H1 (cell line): Measurements from ENCODE around the gene MTF1. TPM values are rescaled to one million over a fixed set of nuclear protein-coding genes. Genes with fewer than 3 reads are reported as not detected.

Source experiments
- CTCF ChIA-PET: fragments of 300-600 bp; sonication (Branson Sonifier 250); formaldehyde crosslinking; loops from one replicate; lab custom pipeline; 2021; ENCODE audit not compliant: partially characterized antibody; lab: Charles Lee
- POLR2A ChIA-PET: fragments of 300-600 bp; sonication (Branson Sonifier 250); formaldehyde crosslinking; loops from one replicate; lab custom pipeline; 2021; ENCODE audit warnings: inconsistent platforms; ENCODE audit not compliant: partially characterized antibody; lab: Charles Lee
- DNase-seq, 2 experiments: peaks; one replicate each; pipeline versions ENCODE4 v3.0.0 to v3.0.0-alpha.2; 2010 to 2022; ENCODE audit warnings: low spot score in 2 of 2, low read depth in 1 of 2, mixed read lengths in 1 of 2
- FAIRE-seq: peaks from 2 replicates; lab custom pipeline; 2011; peaks lifted over from hg19 to GRCh38; lab: Jason Lieb, UNC
- H2AFZ ChIP-seq: 2 replicates; pipeline ENCODE4 v1.8.1; 2012; ENCODE audit warnings: low read length, inconsistent platforms
- H2AK5ac ChIP-seq: 2 replicates; pipeline ENCODE4 v1.6.1; 2013; ENCODE audit warnings: low read depth, low read length
- H2BK120ac ChIP-seq: replicated peaks from 2 replicates; pipeline ENCODE3; 2013; ENCODE audit warnings: low read depth, low read length, inconsistent platforms
- H2BK12ac ChIP-seq: 2 replicates; pipeline ENCODE4 v1.6.1; 2013; ENCODE audit warnings: low read depth, low read length
- H2BK15ac ChIP-seq: 2 replicates; pipeline ENCODE4 v1.6.1; 2013; ENCODE audit warnings: low read length
- H2BK20ac ChIP-seq: 2 replicates; pipeline ENCODE4 v1.6.1; 2013; ENCODE audit warnings: low read length
- H2BK5ac ChIP-seq: 2 replicates; pipeline ENCODE4 v1.6.1; 2013; ENCODE audit warnings: low read depth, low read length
- H3K14ac ChIP-seq: 2 replicates; pipeline ENCODE4 v1.6.1; 2013; ENCODE audit warnings: inconsistent platforms; ENCODE audit not compliant: insufficient read length
- H3K18ac ChIP-seq: 2 replicates; pipeline ENCODE4 v1.6.1; 2013; ENCODE audit warnings: low read length; ENCODE audit errors: extremely low read depth
- H3K23ac ChIP-seq: 2 replicates; pipeline ENCODE4 v1.6.1; 2013; ENCODE audit warnings: inconsistent platforms; ENCODE audit not compliant: insufficient read length
- H3K23me2 ChIP-seq: 2 replicates; pipeline ENCODE4 v1.6.1; 2013; ENCODE audit warnings: low read depth, low read length
- H3K27ac ChIP-seq: 2 replicates; pipeline ENCODE4 v1.6.1; 2011; ENCODE audit warnings: low read depth, low read length, inconsistent platforms
- H3K27me3 ChIP-seq, 4 experiments: replicated peaks in 1 of 4; 1 replicate in 1 of 4; 2 replicates in 3 of 4; pipeline versions ENCODE4 v1.6.1 to v1.8.1; 2011 to 2013; ENCODE audit warnings: low read length in 3 of 4, mild to moderate bottlenecking in 3 of 4, inconsistent platforms in 2 of 4, mixed read lengths in 2 of 4, moderate library complexity in 1 of 4; ENCODE audit not compliant: control insufficient read depth in 3 of 4, insufficient read depth in 3 of 4; ENCODE audit errors: extremely low read depth in 1 of 4
- H3K36me3 ChIP-seq, 4 experiments: 2 replicates each; pipeline versions ENCODE4 v1.6.1 to v1.8.1; 2011 to 2013; ENCODE audit warnings: mild to moderate bottlenecking in 4 of 4, low read length in 3 of 4, moderate library complexity in 2 of 4, control low read depth in 1 of 4, inconsistent platforms in 1 of 4; ENCODE audit not compliant: insufficient read depth in 4 of 4, control insufficient read depth in 2 of 4
- H3K4ac ChIP-seq: replicated peaks from 2 replicates; pipeline ENCODE3; 2013; ENCODE audit warnings: low read length, low read depth, mixed read lengths, inconsistent platforms; ENCODE audit not compliant: insufficient read length
- H3K4me1 ChIP-seq, 4 experiments: replicated peaks in 1 of 4; 1 replicate in 1 of 4; 2 replicates in 3 of 4; pipeline versions ENCODE4 v1.6.1 to v1.8.1; 2011 to 2013; ENCODE audit warnings: low read length in 3 of 4, inconsistent platforms in 2 of 4, mixed read lengths in 1 of 4; ENCODE audit not compliant: insufficient read depth in 4 of 4, control insufficient read depth in 3 of 4
- H3K4me2 ChIP-seq, 2 experiments: 2 replicates each; pipeline versions ENCODE4 v1.6.1 to v1.8.1; 2011 to 2013; ENCODE audit warnings: low read depth in 2 of 2, low read length in 2 of 2, control low read depth in 1 of 2, inconsistent platforms in 1 of 2, mild to moderate bottlenecking in 1 of 2; ENCODE audit not compliant: insufficient read depth in 1 of 2
- H3K4me3 ChIP-seq, 4 experiments: fragments of 200-600, 300-600 bp in 1 of 4; sonication (generic), shearing (Covaris generic), sonication (Bioruptor Twin) in 1 of 4; 2 replicates each; pipeline versions ENCODE4 v1.5.1 to v1.8.1; 2011 to 2016; ENCODE audit warnings: low read length in 4 of 4, low read depth in 3 of 4, control low read depth in 2 of 4, inconsistent platforms in 2 of 4, mild to moderate bottlenecking in 2 of 4, mixed read lengths in 1 of 4, moderate library complexity in 1 of 4; ENCODE audit not compliant: insufficient read depth in 2 of 4; ENCODE audit errors: extremely low read depth in 1 of 4
- H3K56ac ChIP-seq: replicated peaks from 2 replicates; pipeline ENCODE3; 2013; ENCODE audit warnings: low read depth, mild to moderate bottlenecking, mixed read lengths, low read length, inconsistent platforms; ENCODE audit not compliant: insufficient read length
- H3K79me1 ChIP-seq: 2 replicates; pipeline ENCODE4 v1.6.1; 2013; ENCODE audit warnings: low read depth, low read length, control low read depth
- H3K79me2 ChIP-seq, 2 experiments: 2 replicates each; pipeline versions ENCODE4 v1.6.1 to v1.8.1; 2012 to 2013; ENCODE audit warnings: low read length in 2 of 2, mild to moderate bottlenecking in 2 of 2, inconsistent platforms in 1 of 2; ENCODE audit not compliant: insufficient read depth in 2 of 2, control insufficient read depth in 1 of 2
- H3K9ac ChIP-seq, 4 experiments: replicated peaks in 1 of 4; 1 replicate in 1 of 4; 2 replicates in 3 of 4; pipeline versions ENCODE4 v1.6.1 to v1.8.1; 2011 to 2013; ENCODE audit warnings: low read depth in 3 of 4, low read length in 3 of 4, control low read depth in 2 of 4, mild to moderate bottlenecking in 2 of 4, moderate library complexity in 2 of 4, inconsistent platforms in 1 of 4; ENCODE audit errors: extremely low read depth in 1 of 4
- H3K9me3 ChIP-seq, 2 experiments: 2 replicates each; pipeline versions ENCODE4 v1.6.1 to v1.8.1; 2012 to 2013; ENCODE audit warnings: mild to moderate bottlenecking in 2 of 2, moderate library complexity in 2 of 2, control low read depth in 1 of 2, inconsistent platforms in 1 of 2, low read depth in 1 of 2, low read length in 1 of 2, mixed read lengths in 1 of 2; ENCODE audit not compliant: insufficient read depth in 2 of 2
- H4K20me1 ChIP-seq, 2 experiments: replicated peaks in 1 of 2; 2 replicates each; pipeline versions ENCODE3 to v1.8.1; 2011 to 2013; ENCODE audit warnings: inconsistent platforms in 2 of 2, low read length in 2 of 2, mild to moderate bottlenecking in 1 of 2; ENCODE audit not compliant: insufficient read depth in 2 of 2, control insufficient read depth in 1 of 2
- H4K5ac ChIP-seq: 2 replicates; pipeline ENCODE4 v1.6.1; 2013; ENCODE audit warnings: low read length, low read depth, mixed read lengths, inconsistent platforms; ENCODE audit not compliant: insufficient read length
- H4K8ac ChIP-seq: 2 replicates; pipeline ENCODE4 v1.8.0; 2013; ENCODE audit warnings: mild to moderate bottlenecking, moderate library complexity, low read length, inconsistent platforms; ENCODE audit not compliant: insufficient read depth; ENCODE audit errors: extremely low read depth
- H4K91ac ChIP-seq: replicated peaks from 2 replicates; pipeline ENCODE3; 2013; ENCODE audit warnings: low read length, mixed read lengths, inconsistent platforms; ENCODE audit not compliant: insufficient read length
- CHD2 ChIP-seq: IDR thresholded peaks from 2 replicates; pipeline ENCODE4 v1.6.1; 2012; ENCODE audit warnings: low read length, improper control_type of control experiment
- NANOG ChIP-seq: IDR thresholded peaks from 2 replicates; pipeline ENCODE4 v1.6.1; 2011; ENCODE audit warnings: low read length, low read depth, mild to moderate bottlenecking, inconsistent platforms; ENCODE audit not compliant: insufficient read depth, poor library complexity, severe bottlenecking
- RAD21 ChIP-seq, 2 experiments: IDR thresholded peaks in 1 of 2; conservative IDR thresholded peaks in 1 of 2; 2 replicates each; pipeline ENCODE4 v1.6.1; 2011; ENCODE audit warnings: low read depth in 2 of 2, low read length in 2 of 2, improper control_type of control experiment in 1 of 2, inconsistent platforms in 1 of 2, mild to moderate bottlenecking in 1 of 2, moderate library complexity in 1 of 2
- WGBS, 2 experiments: shearing (Covaris generic) in 1 of 2; methylation state at CpG; one replicate each; pipeline versions ENCODE4 v1.1.6 to v1.1.7; 2013 to 2015; ENCODE audit warnings: low lambda C conversion rate in 2 of 2, mixed read lengths in 2 of 2, inconsistent platforms in 1 of 2, low coverage in 1 of 2, missing lambda C conversion rate in 1 of 2; ENCODE audit not compliant: insufficient replicate concordance in 2 of 2, insufficient coverage in 1 of 2, insufficient read length in 1 of 2; ENCODE audit errors: extremely low coverage in 1 of 2, missing lambda C conversion rate in 1 of 2; 5-methylcytosine and 5-hydroxymethylcytosine counted together
- polyA plus RNA-seq, 7 experiments: library from polyadenylated mRNA; depleted of rRNA in 3 of 7; stranded (reverse) in 5 of 7; unstranded in 2 of 7; fragments of >200 nt in 5 of 7; fragments of 200-250 nt in 2 of 7; gene quantifications; 1 replicate in 5 of 7; 2 replicates in 1 of 7; 4 replicates in 1 of 7; pipeline versions ENCODE4 v1.2.1 to v1.2.3, GENCODE V29; 2011 to 2013; ENCODE audit warnings: missing spikeins in 2 of 7, mixed read lengths in 2 of 7
- total RNA-seq: library from RNA; stranded (reverse); fragmentation: NEBNext Ultra II Directional; extraction: Animal tissue kit (Norgen Biotek cat#: 25700); gene quantifications from 2 replicates; pipeline ENCODE4 v1.2.1, GENCODE V29; 2021
- TF ChIP-seq, protein P1 (sequence below), 3 experiments: IDR thresholded peaks; 1 replicate in 2 of 3; 2 replicates in 1 of 3; pipeline versions ENCODE4 v1.5.1 to v1.6.1; 2011; ENCODE audit warnings: low read length in 3 of 3, mild to moderate bottlenecking in 3 of 3, inconsistent platforms in 2 of 3, low read depth in 1 of 3, moderate library complexity in 1 of 3; ENCODE audit not compliant: insufficient read depth in 1 of 3; ENCODE audit errors: control extremely low read depth in 1 of 3

The MTF1 gene
- total and polyA plus RNA-seq, 2 of the 8 experiments (the other 6 are each of a cell fraction or from before 2014, with no cell fraction given), result 4.0 to 15.5 TPM

DNA sequence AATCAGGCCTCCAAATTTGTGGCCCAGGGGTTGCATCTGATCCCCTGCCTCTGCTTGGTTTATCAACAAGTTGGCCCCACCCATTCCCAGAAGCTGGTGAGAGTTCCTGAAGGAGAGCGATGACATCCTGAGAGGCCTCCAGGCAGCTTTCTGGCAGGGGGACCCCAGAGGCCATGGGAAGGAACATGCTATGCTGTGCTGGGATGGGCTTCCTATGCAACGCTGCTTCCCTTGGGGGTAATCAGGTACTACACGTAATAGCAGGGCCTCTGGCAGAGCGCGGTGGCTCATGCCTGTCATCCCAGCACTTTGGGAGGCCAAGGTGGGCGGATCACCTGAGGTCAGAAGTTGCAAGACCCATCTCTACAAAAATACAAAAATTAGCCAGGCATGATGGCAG is 8.4 kb upstream of the MTF1 start:
- Histone ChIP-seq H2BK120ac (no peak overlapping the region), H3K14ac (no peak overlapping the region), H3K36me3 (peaks cover 7 to 23% (median 17%) of the 10 kb centered on the region in 4 experiments; a peak in 6 of 8 replicates), H3K27me3 (no peaks in the 10 kb centered on the region), H2BK15ac (no peak overlapping the region), H3K4me2 (no peak overlapping the region), H2AK5ac (no peak overlapping the region), H3K23ac (no peak overlapping the region), H4K8ac (no peak overlapping the region), H3K79me1 (no peaks in the 10 kb centered on the region), H4K20me1 (peaks cover 0 to 3% of the 10 kb centered on the region in 2 experiments), H3K23me2 (no peaks in the 10 kb centered on the region; the same call in 1 of the 2 replicates), H2BK12ac (no peak overlapping the region), H3K4me3 (no peak overlapping the region), H3K18ac (no peak overlapping the region), H3K9ac (no peak overlapping the region), H2AFZ (no peak overlapping the region), H3K56ac (no peak overlapping the region), H4K91ac (no peak overlapping the region), H3K9me3 (no peaks in the 10 kb centered on the region), H3K79me2 (no peaks in the 10 kb centered on the region), H3K4me1 (no peaks in the 10 kb centered on the region), H2BK5ac (no peak overlapping the region), H3K27ac (no peak overlapping the region), H3K4ac (no peak overlapping the region), H2BK20ac (no peak overlapping the region), H4K5ac (no peak overlapping the region)
- ChIA-PET POLR2A (interaction anchor here (1.6 kb wide), 1 partner anchor 63 kb away, joined by 3 read pairs; no protein-coding TSS in a partner anchor), CTCF (interaction anchor here (0.7 to 1.5 kb wide), 4 partner anchors 10 to 83 kb away, joined by 3 to 6 read pairs (median 4); no protein-coding TSS in a partner anchor)
- 92% methylated on average over 6 of the region's 6 CpGs; no CpG with 5 or more reads in 1 of the 2 experiments for WGBS, 2 experiments
- FAIRE-seq (no peak), DNase-seq (no peak)
- peak in 1 of 2 experiments; percentile 4; a peak in 2 of 4 replicates for TF ChIP-seq RAD21 (IDR thresholded peaks at IDR 0.05 in 1 of 2, conservative IDR thresholded peaks at IDR 0.05 in 1 of 2; ENCODE audit: low read depth in 2 of 2, low read length in 2 of 2)
- TF ChIP-seq NANOG, result no peak
- TF ChIP-seq, protein P1, sequence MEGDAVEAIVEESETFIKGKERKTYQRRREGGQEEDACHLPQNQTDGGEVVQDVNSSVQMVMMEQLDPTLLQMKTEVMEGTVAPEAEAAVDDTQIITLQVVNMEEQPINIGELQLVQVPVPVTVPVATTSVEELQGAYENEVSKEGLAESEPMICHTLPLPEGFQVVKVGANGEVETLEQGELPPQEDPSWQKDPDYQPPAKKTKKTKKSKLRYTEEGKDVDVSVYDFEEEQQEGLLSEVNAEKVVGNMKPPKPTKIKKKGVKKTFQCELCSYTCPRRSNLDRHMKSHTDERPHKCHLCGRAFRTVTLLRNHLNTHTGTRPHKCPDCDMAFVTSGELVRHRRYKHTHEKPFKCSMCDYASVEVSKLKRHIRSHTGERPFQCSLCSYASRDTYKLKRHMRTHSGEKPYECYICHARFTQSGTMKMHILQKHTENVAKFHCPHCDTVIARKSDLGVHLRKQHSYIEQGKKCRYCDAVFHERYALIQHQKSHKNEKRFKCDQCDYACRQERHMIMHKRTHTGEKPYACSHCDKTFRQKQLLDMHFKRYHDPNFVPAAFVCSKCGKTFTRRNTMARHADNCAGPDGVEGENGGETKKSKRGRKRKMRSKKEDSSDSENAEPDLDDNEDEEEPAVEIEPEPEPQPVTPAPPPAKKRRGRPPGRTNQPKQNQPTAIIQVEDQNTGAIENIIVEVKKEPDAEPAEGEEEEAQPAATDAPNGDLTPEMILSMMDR (IDR thresholded peaks at IDR 0.05; ENCODE audit: control extremely low read depth in 1 of 3, insufficient read depth in 1 of 3, low read depth in 1 of 3, low read length in 3 of 3), result peak in 1 of 3 experiments; percentile 13; a peak in 1 of 4 replicates
- TF ChIP-seq CHD2, result no peak
